ENCODE data around the gene ARL11.

ARL11 gene

GRCh38 chr13:49649244-49649962 is 21.1 kb downstream of the ARL11 start:
- DNase-seq (ENCODE audit: low read depth in 2 of 2), result no peak

- no peak for DNase-seq (ENCODE audit: low read depth in 2 of 2)
These were observed 21.6 kb downstream of the ARL11 start for GRCh38 chr13:49649963-49650312.

- DNase-seq (ENCODE audit: low read depth in 2 of 2), result no peak
These were observed 23.5 kb downstream of the ARL11 start for GRCh38 chr13:49651570-49652354.

- no peak for DNase-seq (ENCODE audit: low read depth in 2 of 2)
These were observed 24.3 kb downstream of the ARL11 start for GRCh38 chr13:49652355-49653305.

GRCh38 chr13:49653478-49653877 is 25.2 kb downstream of the ARL11 start:
- DNase-seq (ENCODE audit: low read depth in 2 of 2), result no peak

GRCh38 chr13:49654011-49654410 is 25.7 kb downstream of the ARL11 start:
- no peak for DNase-seq (ENCODE audit: low read depth in 2 of 2)

- no peak for DNase-seq (ENCODE audit: low read depth in 2 of 2)
These were observed 27.6 kb downstream of the ARL11 start for GRCh38 chr13:49655906-49656305.

- no peak for DNase-seq (ENCODE audit: low read depth in 2 of 2)
These were observed 28.9 kb downstream of the ARL11 start for GRCh38 chr13:49657241-49657641.

- DNase-seq (ENCODE audit: low read depth in 2 of 2), result no peak
These were observed 36.3 kb downstream of the ARL11 start for GRCh38 chr13:49664606-49665005.

GRCh38 chr13:49667773-49668172 is 39.5 kb downstream of the ARL11 start:
- no peak for DNase-seq (ENCODE audit: low read depth in 2 of 2)

GRCh38 chr13:49669735-49670309 is 41.5 kb downstream of the ARL11 start:
- DNase-seq (ENCODE audit: low read depth in 2 of 2), result no peak

- DNase-seq (ENCODE audit: low read depth in 2 of 2), result no peak
These were observed 42.5 kb downstream of the ARL11 start for GRCh38 chr13:49670828-49671227.

- DNase-seq (ENCODE audit: low read depth in 2 of 2), result no peak
These were observed 48.4 kb downstream of the ARL11 start for GRCh38 chr13:49676581-49677298.

GRCh38 chr13:49678191-49678914 is 50.0 kb downstream of the ARL11 start:
- DNase-seq (ENCODE audit: low read depth in 2 of 2), result no peak

- DNase-seq (ENCODE audit: low read depth in 2 of 2), result no peak
These were observed 50.9 kb downstream of the ARL11 start for GRCh38 chr13:49679246-49679645.

GRCh38 chr13:49681842-49682435 is 53.6 kb downstream of the ARL11 start:
- no peak for DNase-seq (ENCODE audit: low read depth in 2 of 2)
